ENCODE data around the gene MCAT. TPM values are rescaled to one million over a fixed set of nuclear protein-coding genes. Genes with fewer than 3 reads are reported as not detected.

MCAT gene
- total and polyA plus RNA-seq, 7 experiments from 2014 or later: 7.1 to 17.9 (median 10.5) TPM

- intact Hi-C loops (cut with micrococcal nuclease): no loop called here
- POLR2A ChIA-PET: no interaction called here
Measured at GRCh38 chr22:43170131-43170480, 26.9 kb upstream of the MCAT start.

GRCh38 chr22:43169310-43170130, 26.3 kb upstream of the MCAT start:
- Histone ChIP-seq H3K9me3 (ENCODE audit: control insufficient read depth in 2 of 3, low read length in 3 of 3) (no peaks in the 10 kb centered on the region), H3K36me3 (ENCODE audit: control insufficient read depth in 2 of 3, insufficient read depth in 3 of 3, low read length in 3 of 3) (peaks cover 0 to 71% (median 0%) of the 10 kb centered on the region in 3 experiments), H3K27me3 (ENCODE audit: control insufficient read depth in 2 of 2, insufficient read depth in 2 of 2, low read length in 2 of 2) (no peaks in the 10 kb centered on the region), H3K4me1 (ENCODE audit: control insufficient read depth in 2 of 2, insufficient read depth in 2 of 2, low read length in 2 of 2) (no peaks in the 10 kb centered on the region), H3K4me3 (ENCODE audit: low read length) (no peak overlapping the region), H3K27ac (ENCODE audit: low read depth, low read length) (no peak overlapping the region)
- peaks cover 0 to 6% (median 0%) of the 10 kb centered on the region in 7 donors for H3K4me1 Mint-ChIP-seq
- no peaks in the 10 kb centered on the region for H3K9me3 Mint-ChIP-seq
- ChIA-PET POLR2A (no interaction called here), CTCF (no interaction called here)
- H3K36me3 Mint-ChIP-seq: peaks cover 0 to 12% (median 6%) of the 10 kb centered on the region in 5 donors
- DNase-seq (no peak), ATAC-seq (no peak)
- H3K4me3 Mint-ChIP-seq: no peak overlapping the region
- intact Hi-C loops (cut with micrococcal nuclease): no loop called here
- H3K27me3 Mint-ChIP-seq: no peaks in the 10 kb centered on the region
- H3K27ac Mint-ChIP-seq: no peak overlapping the region

More at GRCh38 chr22:43170131-43170480, 26.9 kb upstream of the MCAT start:
- no peaks in the 10 kb centered on the region for H3K27me3 ChIP-seq (ENCODE audit: control insufficient read depth in 2 of 2, insufficient read depth in 2 of 2, low read length in 2 of 2)
- H3K36me3 ChIP-seq (ENCODE audit: control insufficient read depth in 2 of 3, insufficient read depth in 3 of 3, low read length in 3 of 3): peaks cover 0 to 77% (median 0%) of the 10 kb centered on the region in 3 experiments
- H3K9me3 ChIP-seq (ENCODE audit: control insufficient read depth in 2 of 3, low read length in 3 of 3): no peaks in the 10 kb centered on the region
- ATAC-seq (no peak), DNase-seq (no peak)
- peaks cover 0 to 12% (median 6%) of the 10 kb centered on the region in 5 donors for H3K36me3 Mint-ChIP-seq
- H3K4me3 ChIP-seq (ENCODE audit: low read length): no peak overlapping the region
- no peaks in the 10 kb centered on the region for H3K4me1 ChIP-seq (ENCODE audit: control insufficient read depth in 2 of 2, insufficient read depth in 2 of 2, low read length in 2 of 2)
- CTCF ChIA-PET: no interaction called here
- H3K27me3 Mint-ChIP-seq: no peaks in the 10 kb centered on the region
- H3K4me3 Mint-ChIP-seq: no peak overlapping the region
- H3K9me3 Mint-ChIP-seq: no peaks in the 10 kb centered on the region
- no peak overlapping the region for H3K27ac ChIP-seq (ENCODE audit: low read depth, low read length)
- peak overlapping the region in 2 of 9 donors; percentile 25 to 39 for H3K27ac Mint-ChIP-seq
- H3K4me1 Mint-ChIP-seq: peaks cover 0 to 6% (median 0%) of the 10 kb centered on the region in 7 donors

- DNase-seq: no peak
- Mint-ChIP-seq H3K9me3 (no peaks in the 10 kb centered on the region), H3K27me3 (no peaks in the 10 kb centered on the region), H3K36me3 (peaks cover 0 to 12% (median 6%) of the 10 kb centered on the region in 5 donors), H3K27ac (peak overlapping the region in 2 of 9 donors; percentile 12 to 78), H3K4me1 (peaks cover 4 to 7% (median 5%) of the 10 kb centered on the region in 7 donors), H3K4me3 (no peak overlapping the region)
- ATAC-seq: no peak
- Histone ChIP-seq H3K4me3 (ENCODE audit: low read length) (no peak overlapping the region), H3K36me3 (ENCODE audit: control insufficient read depth in 2 of 3, insufficient read depth in 3 of 3, low read length in 3 of 3) (peaks cover 0 to 63% (median 0%) of the 10 kb centered on the region in 3 experiments), H3K9me3 (ENCODE audit: control insufficient read depth in 2 of 3, low read length in 3 of 3) (no peaks in the 10 kb centered on the region), H3K27me3 (ENCODE audit: control insufficient read depth in 2 of 2, insufficient read depth in 2 of 2, low read length in 2 of 2) (no peaks in the 10 kb centered on the region), H3K4me1 (ENCODE audit: control insufficient read depth in 2 of 2, insufficient read depth in 2 of 2, low read length in 2 of 2) (no peaks in the 10 kb centered on the region), H3K27ac (ENCODE audit: low read depth, low read length) (no peak overlapping the region)
- intact Hi-C loops (cut with micrococcal nuclease): no loop called here
- ChIA-PET POLR2A (no interaction called here), CTCF (no interaction called here)
Measured at GRCh38 chr22:43168471-43169309, 25.5 kb upstream of the MCAT start.

- ATAC-seq (no peak), DNase-seq (no peak)
- CTCF ChIA-PET: interaction anchor here (0.6 kb wide), 1 partner anchor 20 kb away, joined by 4 read pairs; no protein-coding TSS in a partner anchor
- intact Hi-C loops (cut with micrococcal nuclease): no loop called here
- no peaks in the 10 kb centered on the region for H3K27me3 Mint-ChIP-seq
- Histone ChIP-seq H3K36me3 (ENCODE audit: control insufficient read depth in 2 of 3, insufficient read depth in 3 of 3, low read length in 3 of 3) (peaks cover 0 to 59% (median 0%) of the 10 kb centered on the region in 3 experiments), H3K4me1 (ENCODE audit: control insufficient read depth in 2 of 2, insufficient read depth in 2 of 2, low read length in 2 of 2) (no peaks in the 10 kb centered on the region), H3K27me3 (ENCODE audit: control insufficient read depth in 2 of 2, insufficient read depth in 2 of 2, low read length in 2 of 2) (no peaks in the 10 kb centered on the region), H3K9me3 (ENCODE audit: control insufficient read depth in 2 of 3, low read length in 3 of 3) (no peaks in the 10 kb centered on the region), H3K4me3 (ENCODE audit: low read length) (no peak overlapping the region), H3K27ac (ENCODE audit: low read depth, low read length) (no peak overlapping the region)
- no peaks in the 10 kb centered on the region for H3K9me3 Mint-ChIP-seq
- POLR2A ChIA-PET: no interaction called here
- H3K36me3 Mint-ChIP-seq: peaks cover 0 to 8% (median 3%) of the 10 kb centered on the region in 5 donors
- H3K4me1 Mint-ChIP-seq: peaks cover 4 to 8% (median 6%) of the 10 kb centered on the region in 7 donors
- H3K4me3 Mint-ChIP-seq: no peak overlapping the region
- no peak overlapping the region for H3K27ac Mint-ChIP-seq
Measured at GRCh38 chr22:43167001-43167589, 23.9 kb upstream of the MCAT start.

GRCh38 chr22:43166132-43166930, 23.1 kb upstream of the MCAT start:
- Mint-ChIP-seq H3K4me3 (no peak overlapping the region), H3K27me3 (no peaks in the 10 kb centered on the region), H3K4me1 (peaks cover 4 to 8% (median 6%) of the 10 kb centered on the region in 7 donors), H3K9me3 (no peaks in the 10 kb centered on the region), H3K36me3 (peaks cover 0 to 8% (median 3%) of the 10 kb centered on the region in 5 donors), H3K27ac (no peak overlapping the region)
- ChIA-PET POLR2A (no interaction called here), CTCF (interaction anchor here (0.6 kb wide), 1 partner anchor 19 kb away, joined by 4 read pairs; no protein-coding TSS in a partner anchor)
- Histone ChIP-seq H3K27ac (ENCODE audit: low read depth, low read length) (no peak overlapping the region), H3K9me3 (ENCODE audit: control insufficient read depth in 2 of 3, low read length in 3 of 3) (no peaks in the 10 kb centered on the region), H3K4me1 (ENCODE audit: control insufficient read depth in 2 of 2, insufficient read depth in 2 of 2, low read length in 2 of 2) (no peaks in the 10 kb centered on the region), H3K27me3 (ENCODE audit: control insufficient read depth in 2 of 2, insufficient read depth in 2 of 2, low read length in 2 of 2) (no peaks in the 10 kb centered on the region), H3K4me3 (ENCODE audit: low read length) (no peak overlapping the region), H3K36me3 (ENCODE audit: control insufficient read depth in 2 of 3, insufficient read depth in 3 of 3, low read length in 3 of 3) (peaks cover 0 to 52% (median 0%) of the 10 kb centered on the region in 3 experiments)
- no peak for DNase-seq
- ATAC-seq: no peak
- intact Hi-C loops (cut with micrococcal nuclease): no loop called here

GRCh38 chr22:43164636-43165035, 21.4 kb upstream of the MCAT start:
- Mint-ChIP-seq H3K27me3 (no peaks in the 10 kb centered on the region), H3K9me3 (no peaks in the 10 kb centered on the region), H3K4me3 (no peak overlapping the region), H3K4me1 (peaks cover 0 to 8% (median 6%) of the 10 kb centered on the region in 7 donors), H3K27ac (peak overlapping the region in 1 of 9 donors; percentile 88), H3K36me3 (peaks cover 0 to 8% (median 4%) of the 10 kb centered on the region in 5 donors)
- Histone ChIP-seq H3K9me3 (ENCODE audit: control insufficient read depth in 2 of 3, low read length in 3 of 3) (no peaks in the 10 kb centered on the region), H3K27ac (ENCODE audit: low read depth, low read length) (no peak overlapping the region), H3K36me3 (ENCODE audit: control insufficient read depth in 2 of 3, insufficient read depth in 3 of 3, low read length in 3 of 3) (peaks cover 0 to 51% (median 4%) of the 10 kb centered on the region in 3 experiments), H3K4me3 (ENCODE audit: low read length) (no peak overlapping the region), H3K4me1 (ENCODE audit: control insufficient read depth in 2 of 2, insufficient read depth in 2 of 2, low read length in 2 of 2) (no peaks in the 10 kb centered on the region), H3K27me3 (ENCODE audit: control insufficient read depth in 2 of 2, insufficient read depth in 2 of 2, low read length in 2 of 2) (no peaks in the 10 kb centered on the region)
- ATAC-seq (no peak), DNase-seq (no peak)
- intact Hi-C loops (cut with micrococcal nuclease): no loop called here
- POLR2A ChIA-PET: no interaction called here
- CTCF ChIA-PET: no interaction called here

All from naive thymus-derived CD4-positive, alpha-beta T cell (primary cell).